Endothelial cell of umbilical vein (primary cell): ENCODE results near the gene TMEM204. TPM values are rescaled to one million over a fixed set of nuclear protein-coding genes. Genes with fewer than 3 reads are reported as not detected.

ENCODE experiments used
- BruUV-seq: library from RNA; stranded (reverse); fragments of 400-500 nt; replicated peaks from 2 replicates; lab custom pipeline; 2021; lab: Mats Ljungman, UMichigan
- CTCF ChIA-PET: fragments of 300-600, 350-600 bp; sonication (Branson Sonifier 250); formaldehyde crosslinking; loops from one replicate; lab custom pipeline; 2021; ENCODE audit warnings: antibody characterized with exemption, inconsistent platforms; lab: Charles Lee
- POLR2A ChIA-PET: fragments of 300-600, 350-600 bp; sonication (Branson Sonifier 250); formaldehyde crosslinking; loops from one replicate; lab custom pipeline; 2021; ENCODE audit warnings: antibody characterized with exemption, inconsistent platforms; lab: Charles Lee
- DNase-seq: peaks from one replicate; pipeline ENCODE4 v3.0.0-alpha.2; 2011; ENCODE audit warnings: low read depth, low spot score
- FAIRE-seq: peaks from 2 replicates; lab custom pipeline; 2011; peaks lifted over from hg19 to GRCh38; lab: Jason Lieb, UNC
- H2AFZ ChIP-seq: 2 replicates; pipeline ENCODE4 v1.6.0; 2012; ENCODE audit warnings: low read depth, low read length, control low read depth, inconsistent platforms
- H3K27ac ChIP-seq: 2 replicates; pipeline ENCODE4 v1.5.1; 2011; ENCODE audit warnings: low read depth, mild to moderate bottlenecking, control low read depth, low read length, moderate library complexity; ENCODE audit not compliant: insufficient read depth
- H3K27me3 ChIP-seq, 2 experiments: 2 replicates each; pipeline versions ENCODE4 v1.6.0 to v1.6.1; 2011; ENCODE audit warnings: low read length in 2 of 2, mixed read lengths in 1 of 2; ENCODE audit not compliant: control insufficient read depth in 2 of 2, insufficient read depth in 2 of 2
- H3K36me3 ChIP-seq, 2 experiments: 2 replicates in 1 of 2; 3 replicates in 1 of 2; pipeline ENCODE4 v1.5.1; 2011; ENCODE audit warnings: low read length in 2 of 2, mild to moderate bottlenecking in 1 of 2, moderate library complexity in 1 of 2; ENCODE audit not compliant: control insufficient read depth in 2 of 2, insufficient read depth in 2 of 2; ENCODE audit errors: extremely low read depth in 1 of 2
- H3K4me1 ChIP-seq: 3 replicates; pipeline ENCODE4 v1.5.1; 2011; ENCODE audit warnings: mild to moderate bottlenecking, low read length; ENCODE audit not compliant: control insufficient read depth, insufficient read depth; ENCODE audit errors: extremely low read depth
- H3K4me2 ChIP-seq: 2 replicates; pipeline ENCODE4 v1.6.1; 2011; ENCODE audit warnings: low read length, control low read depth, mixed read lengths; ENCODE audit not compliant: insufficient read depth
- H3K4me3 ChIP-seq, 3 experiments: fragments of 200-600 bp in 1 of 3; sonication (generic), shearing (Covaris generic) in 1 of 3; replicated peaks in 1 of 3; 2 replicates each; pipeline ENCODE4 v1.5.1; 2011 to 2016; ENCODE audit warnings: control low read depth in 3 of 3, low read length in 3 of 3, mild to moderate bottlenecking in 2 of 3, inconsistent platforms in 1 of 3, low read depth in 1 of 3, moderate library complexity in 1 of 3; ENCODE audit not compliant: insufficient read depth in 1 of 3
- H3K79me2 ChIP-seq: 2 replicates; pipeline ENCODE4 v1.6.0; 2012; ENCODE audit warnings: low read length, inconsistent platforms; ENCODE audit not compliant: control insufficient read depth, insufficient read depth
- H3K9ac ChIP-seq: replicated peaks from 2 replicates; pipeline ENCODE3; 2011; ENCODE audit warnings: low read length, control low read depth; ENCODE audit not compliant: insufficient read depth; ENCODE audit errors: extremely low read depth
- H3K9me1 ChIP-seq: replicated peaks from 3 replicates; pipeline ENCODE4 v1.6.0; 2011; ENCODE audit warnings: mild to moderate bottlenecking, low read length; ENCODE audit not compliant: control insufficient read depth, insufficient read depth; ENCODE audit errors: extremely low read depth
- H3K9me3 ChIP-seq: replicated peaks from 2 replicates; pipeline ENCODE4 v1.5.1; 2012; ENCODE audit warnings: low read length, inconsistent platforms; ENCODE audit not compliant: control insufficient read depth, insufficient read depth
- H4K20me1 ChIP-seq: replicated peaks from 2 replicates; pipeline ENCODE3; 2011; ENCODE audit warnings: mild to moderate bottlenecking, low read length; ENCODE audit not compliant: control insufficient read depth, insufficient read depth; ENCODE audit errors: extremely low read depth
- EZH2 ChIP-seq: IDR thresholded peaks from 2 replicates; pipeline ENCODE4 v1.6.1; 2012; ENCODE audit warnings: borderline replicate concordance, low read depth, mild to moderate bottlenecking, moderate library complexity, low read length, inconsistent platforms; ENCODE audit not compliant: severe bottlenecking
- FOS ChIP-seq: IDR thresholded peaks from 2 replicates; pipeline ENCODE4 v1.6.1; 2011; ENCODE audit warnings: mild to moderate bottlenecking, low read length, moderate library complexity, borderline replicate concordance; ENCODE audit not compliant: insufficient read depth
- GATA2 ChIP-seq: IDR thresholded peaks from 2 replicates; pipeline ENCODE4 v1.7.0; 2011; ENCODE audit warnings: low read depth, mild to moderate bottlenecking, moderate library complexity, mixed read lengths, low read length; ENCODE audit not compliant: insufficient read length, insufficient read depth
- JUN ChIP-seq: IDR thresholded peaks from 2 replicates; pipeline ENCODE4 v1.6.1; 2011; ENCODE audit warnings: borderline replicate concordance, low read depth; ENCODE audit not compliant: insufficient read length, insufficient read depth
- MYC ChIP-seq: IDR thresholded peaks from one replicate; pipeline ENCODE4 v1.6.1; 2011; ENCODE audit warnings: mild to moderate bottlenecking, low read depth, low read length
- POLR2A ChIP-seq: IDR thresholded peaks from 2 replicates; pipeline ENCODE4 v1.6.1; 2012; ENCODE audit warnings: low read depth, mild to moderate bottlenecking, control low read depth, low read length
- POLR2AphosphoS5 ChIP-seq: IDR thresholded peaks from 2 replicates; pipeline ENCODE4 v1.6.1; 2012; ENCODE audit warnings: low read depth, mild to moderate bottlenecking, control low read depth, low read length, moderate library complexity; ENCODE audit not compliant: insufficient read depth
- dilution Hi-C: fragments of 300-500 bp; cut with MboI; formaldehyde crosslinking; loops from one replicate; pipeline ENCODE4 v1.15.0; 2019; ENCODE audit warnings: low sequenced_read_pairs; ENCODE audit not compliant: extremely low pct_ligation_motif_present
- intact Hi-C: fragments of 100-400 bp; cut with micrococcal nuclease; formaldehyde crosslinking; loops from one replicate; pipeline ENCODE4 v1.10.0; 2022
- polyA plus RNA-seq, 4 experiments: library from polyadenylated mRNA; depleted of rRNA in 3 of 4; stranded (reverse) in 3 of 4; unstranded in 1 of 4; fragments of >200 nt; gene quantifications; 2 replicates each; pipeline versions ENCODE4 v1.2.1 to v1.2.3, GENCODE V29; 2011 to 2012; ENCODE audit warnings: missing spikeins in 1 of 4
- total RNA-seq: library from RNA; stranded (reverse); gene quantifications from 2 replicates; pipeline ENCODE4 v1.2.3, GENCODE V29; 2021
- TF ChIP-seq, protein P1 (sequence below): IDR thresholded peaks from 2 replicates; pipeline ENCODE4 v1.6.1; 2011; ENCODE audit not compliant: insufficient read depth, insufficient read length
- TF ChIP-seq, protein P2 (sequence below), 2 donors: IDR thresholded peaks; 1 replicate in 1 of 2; 2 replicates in 1 of 2; pipeline ENCODE4 v1.5.1; 2011; ENCODE audit warnings: low read length in 2 of 2, mild to moderate bottlenecking in 2 of 2, moderate library complexity in 2 of 2, control low read depth in 1 of 2, inconsistent platforms in 1 of 2, low read depth in 1 of 2; ENCODE audit not compliant: insufficient read depth in 1 of 2; ENCODE audit errors: extremely low read depth in 1 of 2

Gene TMEM204
- total and polyA plus RNA-seq, 2 donors (not counting 3 experiments of a cell fraction or from before 2014, with no cell fraction given): 32.5 to 50.7 TPM

DNA sequence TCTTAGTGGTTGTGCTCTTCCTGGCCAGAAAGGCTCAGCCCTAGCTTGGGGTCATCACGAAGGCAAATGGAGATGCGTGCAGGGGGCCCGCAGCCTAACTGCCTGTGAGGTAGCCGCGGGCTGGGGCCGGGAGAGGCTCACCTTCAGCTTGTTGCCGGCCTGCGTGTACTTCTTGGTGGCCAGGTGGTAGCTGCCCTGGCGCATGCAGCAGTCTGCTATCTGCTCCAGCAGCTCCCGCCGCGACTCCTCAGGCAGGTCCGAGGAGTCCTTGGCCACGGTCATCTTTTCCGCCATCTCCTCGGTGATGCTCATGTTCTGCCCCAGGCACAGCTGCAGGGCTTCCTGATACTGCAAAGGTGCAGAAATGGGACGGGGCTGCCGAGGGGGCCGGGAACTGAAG, 13.0 kb upstream of the TMEM204 start:
- Histone ChIP-seq H3K9me3 (no peaks in the 10 kb centered on the region), H3K27ac (no peak overlapping the region), H3K36me3 (no peaks in the 10 kb centered on the region), H3K4me2 (no peak overlapping the region), H3K79me2 (no peaks in the 10 kb centered on the region), H3K9me1 (no peaks in the 10 kb centered on the region), H3K4me1 (no peaks in the 10 kb centered on the region), H3K27me3 (no peaks in the 10 kb centered on the region), H4K20me1 (no peaks in the 10 kb centered on the region), H2AFZ (no peak overlapping the region), H3K9ac (no peak overlapping the region), H3K4me3 (no peak overlapping the region)
- ChIA-PET POLR2A (no interaction called here), CTCF (no interaction called here)
- TF ChIP-seq MYC (no peak), POLR2A (no peak), POLR2AphosphoS5 (no peak), FOS (no peak), JUN (no peak)
- dilution Hi-C loops: no loop called here
- intact Hi-C loops: no loop called here
- BruUV-seq: no TSS peak
- DNase-seq (no peak), FAIRE-seq (no peak)

DNA sequence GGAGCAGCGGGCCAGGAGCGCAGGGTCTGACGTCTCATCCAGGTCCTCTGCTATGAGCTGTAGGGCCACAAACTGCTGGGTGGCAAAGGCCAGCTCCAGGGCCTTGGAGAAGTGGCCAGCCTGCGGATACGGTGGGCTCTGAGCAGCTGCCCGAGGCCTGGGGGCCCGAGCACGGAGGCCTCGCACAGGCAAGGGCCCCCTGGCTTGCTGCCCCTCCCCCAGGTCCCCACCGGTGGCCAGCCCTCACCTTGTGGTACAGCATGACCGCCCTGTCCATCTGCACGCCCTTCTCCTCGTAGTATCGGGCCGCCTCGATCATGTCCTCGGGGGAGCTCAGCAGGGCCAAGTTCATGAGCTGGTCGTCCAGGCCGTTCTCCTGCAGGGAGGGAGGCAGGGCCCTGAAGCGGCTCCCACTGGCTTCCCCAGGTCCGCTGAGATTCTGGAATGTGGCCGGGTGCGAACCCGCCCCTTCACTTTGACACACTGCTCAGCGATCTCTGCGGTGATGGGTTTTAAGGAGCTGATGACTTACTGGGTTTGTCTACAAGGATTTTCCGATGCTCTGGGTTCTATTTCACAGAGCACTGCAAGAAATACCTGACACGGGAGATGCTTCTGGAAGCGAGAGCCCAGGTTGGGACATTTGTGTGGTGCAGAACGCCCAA, 9.8 kb upstream of the TMEM204 start:
- no peak for FAIRE-seq
- no peak overlapping the region for H3K27ac ChIP-seq
- no peaks in the 10 kb centered on the region for H3K9me3 ChIP-seq
- dilution Hi-C loops (no loop called here), intact Hi-C loops (no loop called here)
- H2AFZ ChIP-seq: no peak overlapping the region
- no peak for TF ChIP-seq EZH2
- TF ChIP-seq POLR2AphosphoS5: no peak
- TF ChIP-seq GATA2: no peak
- TF ChIP-seq FOS: no peak
- no peak for TF ChIP-seq JUN
- TF ChIP-seq, protein P1, sequence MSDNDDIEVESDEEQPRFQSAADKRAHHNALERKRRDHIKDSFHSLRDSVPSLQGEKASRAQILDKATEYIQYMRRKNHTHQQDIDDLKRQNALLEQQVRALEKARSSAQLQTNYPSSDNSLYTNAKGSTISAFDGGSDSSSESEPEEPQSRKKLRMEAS: no peak
- TF ChIP-seq, protein P2, sequence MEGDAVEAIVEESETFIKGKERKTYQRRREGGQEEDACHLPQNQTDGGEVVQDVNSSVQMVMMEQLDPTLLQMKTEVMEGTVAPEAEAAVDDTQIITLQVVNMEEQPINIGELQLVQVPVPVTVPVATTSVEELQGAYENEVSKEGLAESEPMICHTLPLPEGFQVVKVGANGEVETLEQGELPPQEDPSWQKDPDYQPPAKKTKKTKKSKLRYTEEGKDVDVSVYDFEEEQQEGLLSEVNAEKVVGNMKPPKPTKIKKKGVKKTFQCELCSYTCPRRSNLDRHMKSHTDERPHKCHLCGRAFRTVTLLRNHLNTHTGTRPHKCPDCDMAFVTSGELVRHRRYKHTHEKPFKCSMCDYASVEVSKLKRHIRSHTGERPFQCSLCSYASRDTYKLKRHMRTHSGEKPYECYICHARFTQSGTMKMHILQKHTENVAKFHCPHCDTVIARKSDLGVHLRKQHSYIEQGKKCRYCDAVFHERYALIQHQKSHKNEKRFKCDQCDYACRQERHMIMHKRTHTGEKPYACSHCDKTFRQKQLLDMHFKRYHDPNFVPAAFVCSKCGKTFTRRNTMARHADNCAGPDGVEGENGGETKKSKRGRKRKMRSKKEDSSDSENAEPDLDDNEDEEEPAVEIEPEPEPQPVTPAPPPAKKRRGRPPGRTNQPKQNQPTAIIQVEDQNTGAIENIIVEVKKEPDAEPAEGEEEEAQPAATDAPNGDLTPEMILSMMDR (IDR thresholded peaks at IDR 0.05; ENCODE audit: extremely low read depth in 1 of 2, insufficient read depth in 1 of 2, low read depth in 1 of 2, low read length in 2 of 2): no peak
- no peak for TF ChIP-seq POLR2A
- TF ChIP-seq MYC: no peak
- H3K27me3 ChIP-seq: no peaks in the 10 kb centered on the region
- DNase-seq: no peak
- no peak overlapping the region for H3K4me2 ChIP-seq
- no peaks in the 10 kb centered on the region for H3K36me3 ChIP-seq
- H3K9ac ChIP-seq: no peak overlapping the region
- no TSS peak for BruUV-seq
- H3K9me1 ChIP-seq: no peaks in the 10 kb centered on the region
- CTCF ChIA-PET: interaction anchor here (1.5 to 3.7 kb wide), 2 partner anchors 11 to 15 kb away, joined by 4 to 12 read pairs; no protein-coding TSS in a partner anchor
- POLR2A ChIA-PET: no interaction called here
- H4K20me1 ChIP-seq: no peaks in the 10 kb centered on the region
- H3K4me1 ChIP-seq: peaks cover 14% of the 10 kb centered on the region
- no peaks in the 10 kb centered on the region for H3K79me2 ChIP-seq
- H3K4me3 ChIP-seq: no peak overlapping the region
